Endothelial cell of umbilical vein (primary cell): Measurements from ENCODE around the gene AGPS. TPM values are rescaled to one million over a fixed set of nuclear protein-coding genes. Genes with fewer than 3 reads are reported as not detected.
A peak's percentile ranks its signal among the peaks of the same experiment; 100 is the strongest.

Experiments used
- BruUV-seq: library from RNA; stranded (reverse); fragments of 400-500 nt; replicated peaks from 2 replicates; lab custom pipeline; 2021; lab: Mats Ljungman, UMichigan
- CTCF ChIA-PET: fragments of 300-600, 350-600 bp; sonication (Branson Sonifier 250); formaldehyde crosslinking; loops from one replicate; lab custom pipeline; 2021; ENCODE audit warnings: antibody characterized with exemption, inconsistent platforms; lab: Charles Lee
- POLR2A ChIA-PET: fragments of 300-600, 350-600 bp; sonication (Branson Sonifier 250); formaldehyde crosslinking; loops from one replicate; lab custom pipeline; 2021; ENCODE audit warnings: antibody characterized with exemption, inconsistent platforms; lab: Charles Lee
- DNase-seq: peaks from one replicate; pipeline ENCODE4 v3.0.0-alpha.2; 2011; ENCODE audit warnings: low read depth, low spot score
- FAIRE-seq: peaks from 2 replicates; lab custom pipeline; 2011; peaks lifted over from hg19 to GRCh38; lab: Jason Lieb, UNC
- H2AFZ ChIP-seq: 2 replicates; pipeline ENCODE4 v1.6.0; 2012; ENCODE audit warnings: low read depth, low read length, control low read depth, inconsistent platforms
- H3K27ac ChIP-seq: 2 replicates; pipeline ENCODE4 v1.5.1; 2011; ENCODE audit warnings: low read depth, mild to moderate bottlenecking, control low read depth, low read length, moderate library complexity; ENCODE audit not compliant: insufficient read depth
- H3K27me3 ChIP-seq, 2 experiments: 2 replicates each; pipeline versions ENCODE4 v1.6.0 to v1.6.1; 2011; ENCODE audit warnings: low read length in 2 of 2, mixed read lengths in 1 of 2; ENCODE audit not compliant: control insufficient read depth in 2 of 2, insufficient read depth in 2 of 2
- H3K36me3 ChIP-seq, 2 experiments: 2 replicates in 1 of 2; 3 replicates in 1 of 2; pipeline ENCODE4 v1.5.1; 2011; ENCODE audit warnings: low read length in 2 of 2, mild to moderate bottlenecking in 1 of 2, moderate library complexity in 1 of 2; ENCODE audit not compliant: control insufficient read depth in 2 of 2, insufficient read depth in 2 of 2; ENCODE audit errors: extremely low read depth in 1 of 2
- H3K4me1 ChIP-seq: 3 replicates; pipeline ENCODE4 v1.5.1; 2011; ENCODE audit warnings: mild to moderate bottlenecking, low read length; ENCODE audit not compliant: control insufficient read depth, insufficient read depth; ENCODE audit errors: extremely low read depth
- H3K4me2 ChIP-seq: 2 replicates; pipeline ENCODE4 v1.6.1; 2011; ENCODE audit warnings: low read length, control low read depth, mixed read lengths; ENCODE audit not compliant: insufficient read depth
- H3K4me3 ChIP-seq, 3 experiments: fragments of 200-600 bp in 1 of 3; sonication (generic), shearing (Covaris generic) in 1 of 3; replicated peaks in 1 of 3; 2 replicates each; pipeline ENCODE4 v1.5.1; 2011 to 2016; ENCODE audit warnings: control low read depth in 3 of 3, low read length in 3 of 3, mild to moderate bottlenecking in 2 of 3, inconsistent platforms in 1 of 3, low read depth in 1 of 3, moderate library complexity in 1 of 3; ENCODE audit not compliant: insufficient read depth in 1 of 3
- H3K79me2 ChIP-seq: 2 replicates; pipeline ENCODE4 v1.6.0; 2012; ENCODE audit warnings: low read length, inconsistent platforms; ENCODE audit not compliant: control insufficient read depth, insufficient read depth
- H3K9ac ChIP-seq: replicated peaks from 2 replicates; pipeline ENCODE3; 2011; ENCODE audit warnings: low read length, control low read depth; ENCODE audit not compliant: insufficient read depth; ENCODE audit errors: extremely low read depth
- H3K9me1 ChIP-seq: replicated peaks from 3 replicates; pipeline ENCODE4 v1.6.0; 2011; ENCODE audit warnings: mild to moderate bottlenecking, low read length; ENCODE audit not compliant: control insufficient read depth, insufficient read depth; ENCODE audit errors: extremely low read depth
- H3K9me3 ChIP-seq: replicated peaks from 2 replicates; pipeline ENCODE4 v1.5.1; 2012; ENCODE audit warnings: low read length, inconsistent platforms; ENCODE audit not compliant: control insufficient read depth, insufficient read depth
- H4K20me1 ChIP-seq: replicated peaks from 2 replicates; pipeline ENCODE3; 2011; ENCODE audit warnings: mild to moderate bottlenecking, low read length; ENCODE audit not compliant: control insufficient read depth, insufficient read depth; ENCODE audit errors: extremely low read depth
- CTCF ChIP-seq, 2 donors: IDR thresholded peaks; 1 replicate in 1 of 2; 2 replicates in 1 of 2; pipeline ENCODE4 v1.5.1; 2011; ENCODE audit warnings: low read length in 2 of 2, mild to moderate bottlenecking in 2 of 2, moderate library complexity in 2 of 2, control low read depth in 1 of 2, inconsistent platforms in 1 of 2, low read depth in 1 of 2; ENCODE audit not compliant: insufficient read depth in 1 of 2; ENCODE audit errors: extremely low read depth in 1 of 2
- FOS ChIP-seq: IDR thresholded peaks from 2 replicates; pipeline ENCODE4 v1.6.1; 2011; ENCODE audit warnings: mild to moderate bottlenecking, low read length, moderate library complexity, borderline replicate concordance; ENCODE audit not compliant: insufficient read depth
- GATA2 ChIP-seq: IDR thresholded peaks from 2 replicates; pipeline ENCODE4 v1.7.0; 2011; ENCODE audit warnings: low read depth, mild to moderate bottlenecking, moderate library complexity, mixed read lengths, low read length; ENCODE audit not compliant: insufficient read length, insufficient read depth
- JUN ChIP-seq: IDR thresholded peaks from 2 replicates; pipeline ENCODE4 v1.6.1; 2011; ENCODE audit warnings: borderline replicate concordance, low read depth; ENCODE audit not compliant: insufficient read length, insufficient read depth
- MAX ChIP-seq: IDR thresholded peaks from 2 replicates; pipeline ENCODE4 v1.6.1; 2011; ENCODE audit not compliant: insufficient read depth, insufficient read length
- dilution Hi-C: fragments of 300-500 bp; cut with MboI; formaldehyde crosslinking; loops from one replicate; pipeline ENCODE4 v1.15.0; 2019; ENCODE audit warnings: low sequenced_read_pairs; ENCODE audit not compliant: extremely low pct_ligation_motif_present
- intact Hi-C: fragments of 100-400 bp; cut with micrococcal nuclease; formaldehyde crosslinking; loops from one replicate; pipeline ENCODE4 v1.10.0; 2022
- polyA plus RNA-seq, 4 experiments: library from polyadenylated mRNA; depleted of rRNA in 3 of 4; stranded (reverse) in 3 of 4; unstranded in 1 of 4; fragments of >200 nt; gene quantifications; 2 replicates each; pipeline versions ENCODE4 v1.2.1 to v1.2.3, GENCODE V29; 2011 to 2012; ENCODE audit warnings: missing spikeins in 1 of 4
- total RNA-seq: library from RNA; stranded (reverse); gene quantifications from 2 replicates; pipeline ENCODE4 v1.2.3, GENCODE V29; 2021

The AGPS gene
- total and polyA plus RNA-seq, 2 donors (not counting 3 experiments of a cell fraction or from before 2014, with no cell fraction given): 10.1 to 96.5 TPM

GRCh38 chr2:177397481-177398289 lies 5.1 kb downstream of the AGPS start:
- TF ChIP-seq JUN: no peak
- TF ChIP-seq FOS: peak; percentile 61
- TF ChIP-seq MAX: no peak
- TF ChIP-seq CTCF (IDR thresholded peaks at IDR 0.05; ENCODE audit: extremely low read depth in 1 of 2, insufficient read depth in 1 of 2, low read depth in 1 of 2, low read length in 2 of 2): no peak
- TF ChIP-seq GATA2: no peak
- intact Hi-C loops: loop anchor here (1.0 to 5.0 kb wide), 5 partner anchors 17 to 233 kb away; partner anchors contain the start of gene NFE2L2
- BruUV-seq: no TSS peak
- ChIA-PET CTCF (interaction anchor here (0.7 to 1.4 kb wide), 6 partner anchors 17 to 233 kb away, joined by 3 to 6 read pairs (median 3); no protein-coding TSS in a partner anchor), POLR2A (interaction anchor here (1.2 kb wide), 1 partner anchor 61 kb away, joined by 3 read pairs; no protein-coding TSS in a partner anchor)
- H3K9me1 ChIP-seq: no peaks in the 10 kb centered on the region
- no peak overlapping the region for H2AFZ ChIP-seq
- peak overlapping the region; percentile 82 for H3K27ac ChIP-seq
- H3K79me2 ChIP-seq: peaks cover 86% of the 10 kb centered on the region
- H3K4me2 ChIP-seq: peak overlapping the region; percentile 34
- no peaks in the 10 kb centered on the region for H3K9me3 ChIP-seq
- FAIRE-seq: peak; percentile 62
- no peaks in the 10 kb centered on the region for H3K27me3 ChIP-seq
- DNase-seq: peak; percentile 65
- peak overlapping the region; percentile 59 for H3K9ac ChIP-seq
- no peak overlapping the region for H3K4me3 ChIP-seq
- peaks cover 76% of the 10 kb centered on the region for H3K4me1 ChIP-seq
- H4K20me1 ChIP-seq: peaks cover 2% of the 10 kb centered on the region
- dilution Hi-C loops: loop anchor here (10.0 kb wide), 1 partner anchor 233 kb away; no protein-coding TSS in a partner anchor
- H3K36me3 ChIP-seq: no peaks in the 10 kb centered on the region
